GM21367 (cell line): Measurements from ENCODE around the gene HEATR9.

Source experiments
- ATAC-seq: cut with Tn5 transposase; IDR thresholded peaks from one replicate; pipeline ENCODE4 v1.9.1; 2021; ENCODE audit not compliant: unreplicated experiment

HEATR9 gene

DNA sequence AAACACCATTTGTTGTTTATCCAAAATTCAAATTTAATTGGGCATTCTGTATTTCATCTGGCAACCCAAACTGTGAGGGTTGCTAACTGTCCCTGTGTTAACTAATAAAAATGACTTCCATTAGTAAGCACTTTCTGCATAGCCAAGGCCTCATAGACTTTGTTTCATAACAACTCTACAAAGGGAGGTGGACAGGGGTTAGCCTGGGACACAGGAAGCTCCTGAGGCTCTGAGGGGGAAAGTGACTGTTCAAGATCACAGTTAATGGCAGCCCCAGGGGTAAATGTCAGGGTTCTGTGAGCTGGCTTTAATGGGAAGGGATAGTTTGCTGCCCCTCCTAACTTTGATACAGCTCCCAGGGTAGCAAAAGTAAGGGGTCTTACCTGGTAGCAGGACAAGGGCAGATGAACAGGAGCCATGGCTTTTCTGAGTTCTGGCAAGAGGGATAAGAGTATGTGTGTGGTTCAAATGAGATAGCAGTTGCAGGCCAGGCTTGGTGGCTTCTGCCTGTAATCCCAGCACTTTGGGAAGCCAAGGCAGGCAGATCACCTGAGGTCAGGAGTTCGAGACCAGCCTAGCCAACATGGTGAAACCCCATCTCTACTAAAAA lies 2.2 kb downstream of the HEATR9 start:
- no peak for ATAC-seq

DNA sequence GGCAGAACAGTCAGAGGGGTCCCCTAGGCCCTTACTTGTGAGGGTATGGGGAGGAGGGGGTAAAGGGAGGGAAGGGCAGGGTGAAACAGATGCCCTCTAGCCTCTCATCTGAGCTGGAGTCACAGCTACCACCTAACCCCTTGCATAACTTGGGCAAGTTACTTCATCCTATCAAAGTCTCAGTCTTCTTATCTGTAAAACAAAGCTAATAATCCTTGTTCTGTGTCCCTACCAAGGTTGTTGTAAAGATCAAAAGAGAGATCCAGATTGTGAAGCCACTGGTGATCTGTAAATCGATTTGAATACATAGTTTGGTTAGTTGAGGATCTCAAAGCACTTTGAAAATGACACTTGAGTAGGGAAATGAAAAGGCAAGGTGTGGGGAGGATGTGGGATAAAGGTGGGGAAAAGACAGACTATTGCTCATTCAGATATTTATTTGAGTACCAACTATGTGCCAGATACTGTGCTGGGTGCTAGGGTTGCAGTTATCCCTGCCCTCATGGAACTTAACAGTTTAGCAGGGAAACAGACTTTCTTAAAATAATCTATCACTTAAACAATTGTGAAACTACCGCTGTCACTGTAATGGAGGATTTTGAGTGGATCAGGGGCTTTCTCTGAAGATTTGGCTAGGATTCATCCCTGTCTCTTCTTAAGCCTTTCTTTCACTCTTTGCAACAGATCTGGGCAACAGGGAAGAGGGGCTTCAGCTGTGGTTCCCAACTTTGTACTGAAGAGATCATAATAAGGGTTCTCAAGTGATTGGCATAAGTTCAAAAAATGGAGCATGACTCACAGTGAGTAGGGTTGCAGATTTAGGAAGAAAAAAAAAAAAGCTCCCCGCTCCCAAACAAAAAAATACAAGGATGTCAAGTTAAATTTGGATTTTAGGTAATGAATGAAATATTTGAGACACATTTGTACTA lies 3.0 kb downstream of the HEATR9 start:
- ATAC-seq, result no peak

DNA sequence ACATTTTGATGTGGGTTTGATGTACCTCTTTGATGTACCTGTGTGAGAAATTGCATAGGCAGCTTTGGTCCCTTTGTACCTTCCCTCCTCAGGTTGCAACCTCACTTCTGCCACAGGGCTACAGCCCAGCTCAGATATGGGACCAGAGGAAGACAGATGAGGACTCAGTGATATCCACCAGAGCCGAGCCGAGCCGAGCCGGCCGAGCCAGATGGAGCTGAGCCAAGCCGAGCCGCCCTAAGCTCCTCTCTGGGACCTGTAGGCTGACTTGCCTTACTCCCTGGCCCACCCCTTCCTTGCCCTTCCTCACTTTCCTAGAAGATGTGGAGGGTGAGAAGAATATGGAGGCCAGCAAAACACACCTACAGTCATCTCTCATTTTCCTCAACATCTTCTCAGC lies 3.8 kb downstream of the HEATR9 start:
- ATAC-seq, result no peak

DNA sequence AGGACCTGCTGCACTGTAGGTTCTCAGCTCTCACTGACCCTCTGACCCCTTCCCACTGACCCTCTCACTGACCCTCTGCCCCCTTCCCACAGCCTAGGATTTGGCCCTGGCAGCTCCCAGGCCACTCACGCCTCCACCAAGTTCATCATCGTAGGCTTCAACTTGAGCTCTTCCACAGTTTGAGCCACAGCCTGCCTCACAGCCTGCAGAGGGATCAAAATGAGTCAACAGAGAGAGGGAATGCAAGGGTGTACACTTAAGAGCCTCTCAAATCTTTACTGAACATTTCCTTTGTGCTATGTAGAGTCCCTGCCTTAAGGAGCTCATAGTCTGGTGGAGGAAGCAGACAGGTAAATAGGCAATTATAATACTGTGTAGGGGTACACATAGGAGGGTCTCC lies 12.1 kb downstream of the HEATR9 start:
- ATAC-seq, result no peak

DNA sequence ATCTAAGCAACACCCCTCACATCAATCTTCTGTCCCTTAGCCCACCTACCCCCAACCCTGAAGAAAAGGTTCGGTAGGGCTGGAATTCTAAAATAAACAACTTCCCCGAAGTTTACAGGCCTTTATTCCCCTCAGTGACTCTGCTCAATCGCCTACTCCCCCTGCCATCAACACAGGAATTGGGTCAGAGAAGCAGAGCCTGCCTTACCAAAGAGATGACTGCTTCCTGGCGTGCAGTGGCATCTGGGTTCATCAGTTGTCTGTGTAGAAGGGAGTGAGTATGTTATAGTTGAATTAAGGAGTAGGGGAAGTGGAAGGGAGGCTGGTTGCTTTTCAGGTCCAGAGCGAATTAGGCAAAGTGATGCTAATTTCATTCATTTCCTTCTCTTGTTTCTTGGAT lies 12.7 kb downstream of the HEATR9 start:
- ATAC-seq, result no peak

DNA sequence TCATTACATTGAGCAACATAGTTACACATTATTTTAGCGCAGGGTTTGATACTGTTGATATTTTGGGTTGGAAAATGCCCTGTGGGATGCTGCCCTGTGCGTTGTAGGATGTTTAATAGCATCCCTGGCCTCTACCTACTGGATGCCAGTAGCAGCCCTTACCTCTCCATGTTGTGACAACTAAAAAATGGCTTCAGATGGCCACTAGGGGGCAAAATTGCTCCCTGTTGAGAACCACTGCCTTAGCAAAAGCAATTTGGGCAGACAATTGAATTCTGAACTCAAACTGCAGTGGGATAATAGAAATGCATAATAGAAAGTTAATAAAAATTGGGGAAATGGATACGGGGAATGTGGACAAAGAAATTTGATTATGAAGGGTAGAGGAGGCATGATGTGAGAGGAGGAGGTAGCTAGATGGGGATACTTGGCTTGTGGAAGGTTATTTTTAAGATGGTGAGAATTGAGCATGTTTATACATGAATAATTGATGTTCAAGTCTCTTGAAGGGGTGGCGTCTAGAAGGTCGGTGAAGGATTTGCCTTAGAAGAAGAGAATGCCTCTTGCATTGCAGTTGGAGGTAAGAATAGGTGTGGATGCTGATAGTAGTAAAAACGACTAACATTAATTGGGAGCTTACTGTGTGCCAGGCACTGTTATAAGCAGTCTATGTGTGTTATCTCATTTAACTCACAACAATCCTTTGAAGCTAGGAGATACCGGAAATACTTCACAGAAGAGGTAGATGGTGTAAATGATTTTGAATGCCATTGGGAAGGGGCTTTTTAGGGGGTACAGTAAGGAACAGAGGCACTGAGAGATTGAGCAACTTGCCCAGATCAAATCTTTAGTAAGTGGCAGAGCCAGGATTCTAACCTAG lies 19.0 kb downstream of the HEATR9 start:
- ATAC-seq, result no peak

DNA sequence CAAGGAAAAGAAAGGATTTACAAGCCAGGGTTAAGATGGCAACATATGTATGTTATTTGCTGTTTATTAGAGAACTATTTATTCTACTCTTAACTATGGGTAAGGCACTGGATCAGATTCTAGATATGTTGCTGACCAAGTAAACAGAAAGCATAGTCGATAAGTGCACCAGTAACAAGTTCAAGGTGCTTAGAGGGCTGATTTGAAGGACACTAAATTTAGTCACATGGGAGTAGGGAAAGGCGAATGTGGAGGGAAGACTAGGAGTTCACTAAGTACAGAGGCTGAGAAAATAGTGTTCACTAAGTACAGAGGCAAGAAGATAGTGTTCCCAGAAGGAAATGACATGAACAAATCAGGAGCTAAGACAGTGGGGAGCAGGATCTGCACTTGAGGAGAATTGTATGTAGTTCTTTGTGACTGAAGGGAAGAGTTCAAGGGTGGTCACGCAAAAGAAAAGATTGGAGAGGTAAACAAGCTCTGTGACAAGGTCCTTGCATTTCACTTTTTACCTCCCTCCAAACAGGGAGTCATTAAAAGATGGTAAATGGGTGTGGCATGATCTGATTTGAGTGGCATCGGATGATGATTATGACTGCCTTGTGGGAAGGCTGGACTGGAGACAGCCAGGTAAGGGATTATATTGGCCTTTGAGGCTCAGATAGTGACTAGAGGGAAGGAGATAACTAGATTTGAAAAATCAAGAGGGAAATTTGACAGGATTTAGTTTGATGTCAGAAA lies 20.9 kb downstream of the HEATR9 start:
- ATAC-seq, result no peak

DNA sequence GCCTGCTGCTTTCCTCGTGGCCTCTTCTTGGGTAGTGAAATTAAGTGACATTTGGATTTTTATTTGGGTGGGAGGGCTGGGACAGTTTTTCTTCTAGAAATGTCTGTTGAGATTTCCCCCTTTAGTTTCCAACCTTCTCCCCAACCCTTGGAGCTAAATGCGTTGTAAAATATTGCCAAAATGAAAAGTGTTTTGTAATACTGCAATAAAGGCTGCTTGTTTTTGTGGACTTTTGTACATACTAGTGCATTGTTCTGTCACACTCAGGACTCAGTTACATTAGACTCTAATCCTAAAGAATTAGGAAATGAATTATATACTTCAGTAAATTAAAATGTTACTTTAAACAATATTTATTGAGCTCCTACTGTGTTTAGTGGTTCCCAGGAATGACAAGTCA lies 21.7 kb downstream of the HEATR9 start:
- ATAC-seq, result no peak

DNA sequence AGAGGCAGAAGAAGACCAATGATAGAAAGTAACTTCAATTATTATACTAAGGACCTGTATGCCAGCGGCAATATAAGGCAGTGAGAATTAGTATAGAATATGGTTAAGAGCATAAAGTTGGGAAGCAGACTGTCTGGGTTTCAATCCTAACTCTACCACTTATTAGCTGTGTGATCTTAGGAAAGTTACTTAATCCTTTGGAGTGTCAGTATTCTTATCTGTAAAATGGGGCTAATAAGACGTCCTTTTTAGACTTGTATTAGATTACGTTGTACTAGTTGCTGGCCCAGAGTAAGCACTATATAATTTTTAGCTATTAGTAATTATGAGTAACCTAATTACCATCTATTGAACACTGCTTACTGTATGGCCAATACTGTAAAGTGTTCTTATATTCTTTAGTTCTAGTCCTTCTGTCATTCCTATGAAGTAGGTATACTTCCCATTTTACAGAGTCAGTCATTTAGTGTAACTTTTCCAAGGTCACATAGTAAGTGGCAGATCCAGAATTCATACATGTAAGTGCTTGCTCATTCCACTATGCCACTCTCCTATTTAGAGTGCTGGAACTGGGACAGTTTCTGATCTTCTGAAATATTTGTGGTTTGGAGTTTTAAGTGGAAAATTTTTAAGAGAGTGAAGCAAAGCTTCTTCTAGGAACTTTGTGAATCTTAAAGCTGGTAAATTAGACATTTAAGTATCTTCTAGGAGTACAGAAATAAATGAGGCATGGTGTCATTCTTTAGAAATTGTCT lies 22.5 kb downstream of the HEATR9 start:
- ATAC-seq, result no peak

DNA sequence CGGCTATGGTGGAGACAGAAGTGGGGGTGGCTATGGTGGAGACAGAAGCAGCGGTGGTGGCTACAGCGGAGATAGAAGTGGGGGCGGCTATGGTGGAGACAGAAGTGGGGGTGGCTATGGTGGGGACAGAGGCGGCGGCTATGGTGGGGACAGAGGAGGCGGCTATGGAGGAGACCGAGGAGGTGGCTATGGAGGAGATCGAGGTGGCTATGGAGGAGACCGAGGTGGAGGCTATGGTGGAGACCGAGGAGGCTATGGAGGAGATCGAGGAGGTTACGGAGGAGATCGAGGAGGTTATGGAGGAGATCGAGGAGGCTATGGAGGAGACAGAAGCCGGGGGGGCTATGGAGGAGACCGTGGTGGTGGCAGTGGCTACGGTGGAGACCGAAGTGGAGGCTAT lies 24.1 kb downstream of the HEATR9 start:
- ATAC-seq, result no peak

DNA sequence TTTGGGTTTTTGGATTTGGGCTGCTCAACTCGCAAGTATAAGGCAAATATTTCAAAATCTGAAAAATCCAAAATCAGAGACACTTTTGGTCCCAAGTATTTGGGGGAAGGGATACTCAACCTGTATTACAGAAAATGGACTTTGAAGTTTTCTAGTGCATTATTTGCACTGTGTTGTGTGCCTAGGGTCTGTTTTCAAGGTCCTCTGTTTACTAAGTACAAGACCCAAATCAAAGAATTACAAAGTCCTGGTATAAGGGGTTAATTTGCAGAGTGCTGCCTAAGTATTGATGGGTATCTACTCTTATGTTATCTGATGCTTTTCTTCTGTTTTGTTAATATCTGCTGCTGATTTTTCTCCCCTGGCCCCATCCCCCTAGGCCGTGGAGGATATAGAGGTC lies 25.0 kb downstream of the HEATR9 start:
- no peak for ATAC-seq

DNA sequence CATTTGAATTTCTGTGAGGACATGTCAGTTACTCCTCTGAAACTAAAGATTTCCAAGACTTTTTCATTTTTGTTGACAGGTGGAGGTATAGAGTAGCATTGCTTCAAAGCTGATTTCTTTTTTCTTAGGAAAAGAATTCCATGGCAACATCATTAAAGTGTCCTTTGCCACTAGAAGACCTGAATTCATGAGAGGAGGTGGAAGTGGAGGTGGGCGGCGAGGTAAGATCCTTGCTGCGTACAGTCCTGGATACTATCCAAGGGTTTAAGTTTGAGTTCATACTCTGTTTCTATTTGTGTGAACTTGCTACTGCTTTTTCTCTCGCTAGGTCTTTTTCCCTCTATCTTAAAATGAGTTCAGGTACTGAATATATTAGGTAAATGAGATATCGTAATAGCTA lies 26.5 kb downstream of the HEATR9 start:
- ATAC-seq, result no peak

DNA sequence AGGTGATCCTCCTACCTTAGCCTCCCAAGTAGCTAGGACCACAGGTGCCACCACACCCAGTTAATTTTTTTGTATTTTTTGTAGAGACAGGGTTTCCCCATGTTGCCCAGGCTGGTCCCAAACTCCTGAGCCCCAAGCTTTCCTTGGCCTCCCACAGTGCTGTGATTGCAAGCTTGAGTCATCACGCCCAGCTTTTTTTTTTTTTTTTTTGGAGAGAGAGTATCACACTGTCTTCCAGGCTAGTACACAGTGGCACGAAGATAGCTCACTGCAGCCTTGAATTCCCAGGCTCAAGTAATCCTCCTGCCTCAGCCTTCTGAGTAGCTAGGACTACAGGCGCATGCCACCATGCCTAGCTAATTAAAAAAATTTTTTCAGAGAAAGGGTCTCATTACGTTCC lies 27.2 kb downstream of the HEATR9 start:
- no peak for ATAC-seq

DNA sequence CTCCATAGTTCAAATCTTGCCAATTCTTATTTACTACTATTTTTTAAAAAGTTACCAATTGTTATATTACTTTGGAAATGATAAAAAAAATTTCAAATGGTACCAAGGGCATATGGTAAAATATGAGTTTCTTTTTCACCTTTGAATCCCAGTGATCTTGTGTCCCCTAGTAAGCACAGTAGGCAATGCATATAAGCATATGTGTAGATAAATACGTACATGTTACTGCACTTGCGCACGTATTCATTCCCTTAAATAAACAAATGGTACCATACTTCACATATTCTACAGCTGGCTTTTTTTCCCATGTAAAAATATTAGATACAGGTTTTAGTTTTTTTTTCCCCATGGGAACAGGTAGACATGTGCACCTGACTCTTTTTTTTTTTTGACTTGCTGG lies 27.6 kb downstream of the HEATR9 start:
- no peak for ATAC-seq

DNA sequence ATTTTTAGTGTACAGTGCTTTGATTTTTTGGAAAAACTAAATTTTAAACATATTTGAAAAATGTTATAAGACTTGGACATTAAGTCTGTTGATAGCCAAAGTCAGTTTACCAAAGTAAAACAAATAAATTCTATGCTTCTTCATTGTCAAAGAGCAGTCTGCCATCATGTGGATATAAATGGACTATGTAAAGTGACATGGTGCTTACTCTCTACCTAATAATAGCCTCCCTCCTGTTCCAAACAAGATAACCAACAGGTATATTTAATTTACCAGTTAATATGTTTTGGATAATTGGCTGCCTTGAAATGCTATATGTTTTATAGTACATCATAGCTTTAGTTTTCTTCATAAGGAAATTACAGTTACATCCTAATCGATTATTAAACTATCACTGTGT lies 43.5 kb downstream of the HEATR9 start:
- no peak for ATAC-seq

DNA sequence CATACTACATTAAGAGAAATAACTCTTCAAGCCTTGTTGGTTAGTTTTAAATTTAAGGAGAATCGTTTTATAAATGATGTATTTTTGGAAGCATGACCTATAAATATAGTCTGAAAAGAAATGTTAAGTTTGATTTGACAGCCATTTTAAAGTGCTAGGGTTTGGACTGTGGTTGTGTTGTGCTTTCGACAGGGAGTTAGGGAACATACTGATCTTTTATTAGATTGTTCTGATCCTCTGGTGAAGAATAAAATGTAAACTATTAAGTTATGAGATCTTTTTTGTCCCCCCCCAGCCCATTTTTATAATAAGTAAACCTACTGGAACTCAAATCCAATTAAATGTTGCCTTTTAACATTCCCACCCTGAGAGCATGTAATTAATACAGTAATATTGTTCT lies 47.4 kb downstream of the HEATR9 start:
- ATAC-seq, result no peak

DNA sequence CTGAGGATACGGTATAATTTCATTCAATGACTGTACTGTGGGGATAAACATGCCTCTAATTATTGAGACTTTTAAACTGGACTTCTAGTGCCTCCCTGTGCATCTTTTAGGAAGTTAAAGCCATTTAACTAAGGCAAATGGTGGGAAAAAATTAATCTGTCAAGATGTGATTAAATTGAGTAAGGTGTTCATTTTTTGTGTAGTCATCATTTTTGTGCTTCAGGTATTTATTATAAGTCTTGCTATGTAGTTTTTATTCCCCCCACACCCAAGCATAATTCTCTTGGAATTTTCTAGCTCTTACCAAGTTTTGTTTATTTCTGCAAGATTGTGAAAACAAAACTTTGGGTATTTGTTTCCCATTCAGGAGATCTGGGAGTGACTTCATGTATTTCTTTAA lies 49.2 kb downstream of the HEATR9 start:
- no peak for ATAC-seq

DNA sequence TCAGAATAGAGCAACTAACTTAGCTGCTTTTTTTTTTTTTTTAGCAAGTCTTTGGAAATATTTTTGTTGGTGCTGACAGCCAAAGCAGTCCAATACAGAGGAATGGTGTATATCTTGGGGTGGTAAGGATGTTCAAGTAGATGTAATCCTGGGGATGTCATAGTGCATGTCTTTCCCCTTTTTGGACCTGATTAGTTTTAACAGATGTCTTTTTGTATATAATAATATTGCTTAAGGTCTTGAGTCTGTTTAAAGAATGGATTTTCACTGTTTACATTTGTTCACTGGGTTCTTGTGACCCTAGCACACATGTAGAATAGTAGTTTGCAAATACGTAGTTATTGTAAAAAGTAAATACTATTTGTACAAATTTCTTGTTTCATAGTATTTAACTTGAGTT lies 51.5 kb downstream of the HEATR9 start:
- no peak for ATAC-seq

DNA sequence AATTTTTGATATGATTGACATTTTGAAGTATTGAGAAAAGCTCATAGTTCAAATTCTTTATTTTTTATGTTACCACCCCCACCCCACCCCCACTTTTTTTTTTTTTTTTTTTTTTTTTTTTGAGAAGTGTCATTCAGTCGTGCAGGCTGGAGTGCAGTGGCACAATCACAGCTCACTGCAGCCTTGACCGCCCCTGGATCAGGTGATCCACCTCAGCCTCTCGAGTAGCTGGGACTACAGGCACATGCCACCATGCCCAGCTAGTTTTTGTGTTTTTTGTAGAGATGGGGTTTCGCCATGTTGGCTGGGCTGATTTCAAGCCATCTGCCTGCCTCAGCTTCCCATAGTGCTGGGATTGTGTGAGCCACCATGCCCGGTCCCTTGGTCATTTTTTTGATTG lies 52.0 kb downstream of the HEATR9 start:
- ATAC-seq, result no peak

DNA sequence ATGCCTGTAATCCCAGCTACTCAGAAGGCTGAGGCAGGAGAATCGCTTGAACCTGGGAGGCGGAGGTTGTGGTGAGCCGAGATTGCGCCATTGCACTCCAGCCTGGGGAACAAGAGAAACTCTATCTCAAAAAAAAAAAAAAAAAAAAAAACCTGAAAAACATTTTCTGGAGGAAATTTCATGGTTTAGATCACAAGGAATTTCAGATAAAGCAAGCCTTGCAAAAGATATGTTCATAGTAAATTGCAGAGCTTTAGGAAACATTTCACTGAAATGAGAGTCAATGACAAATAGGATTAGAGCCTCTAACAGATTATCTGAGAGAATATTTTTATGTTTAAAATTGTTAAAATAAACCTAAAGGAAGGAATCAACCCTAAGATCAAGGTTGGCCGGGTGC lies 56.2 kb downstream of the HEATR9 start:
- ATAC-seq, result no peak
